ENCODE measurements around the gene NLE1.

DNA sequence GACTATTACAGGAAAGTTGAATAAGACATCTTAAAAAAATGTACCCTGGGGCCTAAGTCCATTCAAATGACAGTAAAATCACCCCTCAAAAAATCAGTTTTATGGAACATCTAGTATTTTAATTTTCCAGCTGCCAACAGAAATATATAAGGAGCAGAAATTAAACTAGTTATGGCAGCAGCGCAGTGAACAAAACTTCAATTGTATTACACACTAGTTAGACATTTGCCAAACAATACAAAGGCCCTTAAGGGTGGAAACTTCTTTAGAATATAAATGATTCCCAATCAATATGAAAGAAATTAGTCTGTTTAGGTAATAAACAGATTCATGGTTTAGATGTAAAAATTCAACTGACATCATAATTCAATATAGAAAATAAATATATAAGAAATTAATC is 60.5 kb downstream of the NLE1 start:
- TF ChIP-seq EZH2phosphoT487 (IDR thresholded peaks at IDR 0.05; ENCODE audit: insufficient read depth, low read depth) (no peak), EZH2 (IDR thresholded peaks at IDR 0.05; ENCODE audit: insufficient read depth, poor library complexity, severe bottlenecking) (no peak)

Data from GM23248 (cell line).